Measurements from ENCODE around the gene MTG2.

DNA sequence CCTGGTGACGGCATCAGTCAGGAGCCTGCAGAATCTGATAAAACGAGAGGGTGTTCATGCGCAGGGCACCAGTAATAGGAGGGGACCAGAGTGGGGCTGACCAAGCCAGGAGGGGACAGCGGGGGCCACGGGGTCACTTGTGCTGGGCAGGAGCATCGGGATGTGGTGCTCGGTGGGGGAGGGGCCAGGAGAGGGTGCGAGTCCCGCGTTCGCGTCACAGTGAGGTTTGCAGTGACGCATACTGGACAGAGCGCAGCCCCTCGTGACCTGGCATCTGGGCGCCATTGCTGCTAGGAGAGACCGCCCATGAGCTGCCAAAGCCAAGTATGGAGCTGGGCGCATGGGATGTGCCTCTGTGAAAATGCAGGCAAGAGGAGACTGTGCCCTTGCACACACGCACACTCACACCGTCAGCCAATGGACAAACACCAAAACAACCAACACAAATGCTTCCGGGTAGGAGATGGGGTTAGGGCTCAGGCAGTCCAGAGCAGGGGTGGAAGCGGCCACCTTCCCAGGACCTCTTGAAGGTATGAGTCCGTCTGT, 13.9 kb upstream of the MTG2 start:
- TF ChIP-seq EZH2phosphoT487 (IDR thresholded peaks at IDR 0.05; ENCODE audit: borderline replicate concordance, low read depth) (no peak), CTCF (IDR thresholded peaks at IDR 0.05) (no peak), MAX (IDR thresholded peaks at IDR 0.05; ENCODE audit: low read depth) (no peak), RAD21 (IDR thresholded peaks at IDR 0.05; ENCODE audit: low read length) (no peak), POLR2AphosphoS5 (IDR thresholded peaks at IDR 0.05; ENCODE audit: low read depth, low read length) (no peak), YY1 (IDR thresholded peaks at IDR 0.05; ENCODE audit: low read depth) (no peak), FOXJ3 (CRISPR knock-in tag; IDR thresholded peaks at IDR 0.05) (no peak), CHD2 (IDR thresholded peaks at IDR 0.05; ENCODE audit: low read length, partially characterized antibody) (no peak)
- TF ChIP-seq, protein P1, sequence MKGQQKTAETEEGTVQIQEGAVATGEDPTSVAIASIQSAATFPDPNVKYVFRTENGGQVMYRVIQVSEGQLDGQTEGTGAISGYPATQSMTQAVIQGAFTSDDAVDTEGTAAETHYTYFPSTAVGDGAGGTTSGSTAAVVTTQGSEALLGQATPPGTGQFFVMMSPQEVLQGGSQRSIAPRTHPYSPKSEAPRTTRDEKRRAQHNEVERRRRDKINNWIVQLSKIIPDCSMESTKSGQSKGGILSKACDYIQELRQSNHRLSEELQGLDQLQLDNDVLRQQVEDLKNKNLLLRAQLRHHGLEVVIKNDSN (IDR thresholded peaks at IDR 0.05; ENCODE audit: borderline replicate concordance, low read depth) = no peak
